HCT116 (cell line): ENCODE data around the gene GLRX3. TPM values are rescaled to one million over a fixed set of nuclear protein-coding genes. Genes with fewer than 3 reads are reported as not detected.
"Not testable (repeated sequence)": the region's sequence is repeated elsewhere in the genome, so short reads cannot be mapped to it uniquely, and the experiment has no call there.

Experiments
- ATAC-seq: fragments of 200-7000 bp; cut with Tn5 transposase; 2 replicates; pipeline ENCODE4 v1.9.1; 2020; ENCODE audit warnings: mild to moderate bottlenecking, moderate library complexity
- BruUV-seq: library from RNA; stranded (reverse); fragments of 400-500 nt; replicated peaks from 2 replicates; lab custom pipeline; 2021; lab: Mats Ljungman, UMichigan
- CTCF ChIA-PET: fragments of 300-600 bp; sonication (Branson Sonifier 250); formaldehyde crosslinking; loops from one replicate; lab custom pipeline; 2021; ENCODE audit warnings: antibody characterized with exemption; lab: Charles Lee
- POLR2A ChIA-PET: fragments of 300-600, 350-600 bp; sonication (Branson Sonifier 250); formaldehyde crosslinking; loops from one replicate; lab custom pipeline; 2021; ENCODE audit warnings: antibody characterized with exemption; lab: Charles Lee
- RAD21 ChIA-PET, 2 experiments: fragments of 300-600 bp; sonication (Branson Sonifier 250); formaldehyde crosslinking; loops; one replicate each; lab custom pipeline; 2023; ENCODE audit warnings: low total read pairs in 2 of 2; ENCODE audit not compliant: uncharacterized antibody in 2 of 2, unreplicated experiment in 2 of 2, low non-redundant PET in 1 of 2; lab: Charles Lee
- DNase-seq: peaks from one replicate; pipeline ENCODE4 v3.0.0-alpha.2; 2010; ENCODE audit warnings: low read depth, low spot score
- H2AFZ ChIP-seq: fragments of 200-600 bp; shearing (Covaris generic), sonication (generic); 2 replicates; pipeline ENCODE4 v1.6.1; 2017; ENCODE audit warnings: low read depth, mixed run types, mixed read lengths, antibody characterized with exemption, low read length; ENCODE audit not compliant: poor library complexity, severe bottlenecking
- H3K27ac ChIP-seq: 2 replicates; pipeline ENCODE4 v1.5.1; 2012; ENCODE audit warnings: low read depth, low read length
- H3K27me3 ChIP-seq: fragments of 200-600 bp; sonication (generic); 2 replicates; pipeline ENCODE4 v1.6.1; 2016; ENCODE audit warnings: mixed run types, low read length, mixed read lengths; ENCODE audit not compliant: insufficient read depth
- H3K36me3 ChIP-seq, 2 experiments: fragments of 200-500 bp in 1 of 2; fragments of 200-600 bp in 1 of 2; sonication (Bioruptor generic) in 1 of 2; sonication (generic) in 1 of 2; 2 replicates each; pipeline versions ENCODE4 v1.5.1 to v1.6.1; 2014 to 2016; ENCODE audit warnings: low read length in 2 of 2, inconsistent platforms in 1 of 2, mixed read lengths in 1 of 2, mixed run types in 1 of 2; ENCODE audit not compliant: insufficient read depth in 2 of 2, control insufficient read depth in 1 of 2
- H3K4me1 ChIP-seq, 2 experiments: fragments of 200-600 bp in 1 of 2; sonication (generic) in 1 of 2; 2 replicates each; pipeline versions ENCODE4 v1.5.1 to v1.6.1; 2012 to 2017; ENCODE audit warnings: low read length in 2 of 2, inconsistent platforms in 1 of 2, mild to moderate bottlenecking in 1 of 2, mixed read lengths in 1 of 2, mixed run types in 1 of 2, moderate library complexity in 1 of 2; ENCODE audit not compliant: insufficient read depth in 2 of 2, control insufficient read depth in 1 of 2
- H3K4me2 ChIP-seq: fragments of 200-600 bp; sonication (generic); 2 replicates; pipeline ENCODE4 v1.6.1; 2017; ENCODE audit warnings: mixed run types, low read length, mixed read lengths
- H3K4me3 ChIP-seq, 2 experiments: fragments of 200-600 bp in 1 of 2; sonication (generic) in 1 of 2; replicated peaks in 1 of 2; 2 replicates each; pipeline ENCODE4 v1.5.1; 2011 to 2016; ENCODE audit warnings: low read length in 2 of 2, control low read depth in 1 of 2, low read depth in 1 of 2, mild to moderate bottlenecking in 1 of 2, mixed read lengths in 1 of 2, mixed run types in 1 of 2
- H3K79me2 ChIP-seq: fragments of 200-600 bp; sonication (generic); 2 replicates; pipeline ENCODE4 v1.6.1; 2017; ENCODE audit warnings: mild to moderate bottlenecking, mixed run types, low read length, moderate library complexity, mixed read lengths; ENCODE audit not compliant: insufficient read depth
- H3K9ac ChIP-seq: fragments of 200-600 bp; sonication (generic); 2 replicates; pipeline ENCODE4 v1.6.1; 2016; ENCODE audit warnings: low read length, mixed read lengths
- H3K9me2 ChIP-seq: fragments of 200-600 bp; sonication (generic), shearing (Covaris generic); 2 replicates; pipeline ENCODE4 v1.6.1; 2017; ENCODE audit warnings: mixed run types, mild to moderate bottlenecking, moderate library complexity; ENCODE audit not compliant: insufficient read depth
- H3K9me3 ChIP-seq, 2 experiments: fragments of 200-500 bp in 1 of 2; fragments of 200-600 bp in 1 of 2; sonication (Bioruptor generic) in 1 of 2; sonication (generic) in 1 of 2; 2 replicates each; pipeline ENCODE4 v1.6.1; 2014 to 2017; ENCODE audit warnings: low read length in 2 of 2, mixed read lengths in 2 of 2, inconsistent platforms in 1 of 2, low read depth in 1 of 2, mild to moderate bottlenecking in 1 of 2, mixed run types in 1 of 2, moderate library complexity in 1 of 2; ENCODE audit not compliant: control insufficient read depth in 1 of 2, insufficient read depth in 1 of 2
- H4K20me1 ChIP-seq: fragments of 200-600 bp; sonication (generic), shearing (Covaris generic); 2 replicates; pipeline ENCODE4 v1.6.1; 2017; ENCODE audit warnings: mixed run types, mild to moderate bottlenecking, moderate library complexity; ENCODE audit not compliant: insufficient read depth
- CBX3 ChIP-seq: IDR thresholded peaks from 2 replicates; pipeline ENCODE4 v1.6.1; 2012; ENCODE audit warnings: low read depth
- CEBPB ChIP-seq: IDR thresholded peaks from 2 replicates; pipeline ENCODE4 v1.6.1; 2012; ENCODE audit warnings: low read depth
- MAX ChIP-seq: IDR thresholded peaks from 2 replicates; pipeline ENCODE4 v1.6.1; 2012
- POLR2A ChIP-seq: IDR thresholded peaks from 2 replicates; pipeline ENCODE4 v1.7.0; 2011; ENCODE audit warnings: borderline replicate concordance; ENCODE audit not compliant: insufficient read depth, insufficient read length; ENCODE audit errors: extremely low read depth
- RAD21 ChIP-seq: IDR thresholded peaks from 2 replicates; pipeline ENCODE4 v1.6.1; 2012; ENCODE audit warnings: low read depth, mild to moderate bottlenecking
- SIN3A ChIP-seq: IDR thresholded peaks from 2 replicates; pipeline ENCODE4 v1.6.1; 2012; ENCODE audit warnings: low read depth
- YY1 ChIP-seq: IDR thresholded peaks from 2 replicates; pipeline ENCODE4 v1.6.1; 2011; ENCODE audit warnings: low read length, low read depth, moderate library complexity, mild to moderate bottlenecking; ENCODE audit not compliant: insufficient replicate concordance; ENCODE audit errors: extremely low read depth
- ZFX ChIP-seq: fragments of 450-650 bp; IDR thresholded peaks from 2 replicates; pipeline ENCODE4 v1.6.1; 2017
- intact Hi-C: fragments of 100-400 bp; cut with micrococcal nuclease; formaldehyde crosslinking; loops from 2 replicates; pipeline ENCODE4 v1.10.0; 2022
- total RNA-seq: library from RNA; stranded (reverse); gene quantifications from one replicate; pipeline ENCODE4 v1.2.1, GENCODE V29; 2021; ENCODE audit not compliant: unreplicated experiment

The GLRX3 gene
- total RNA-seq, 1 experiment from 2014 or later, result 59.1 TPM

DNA sequence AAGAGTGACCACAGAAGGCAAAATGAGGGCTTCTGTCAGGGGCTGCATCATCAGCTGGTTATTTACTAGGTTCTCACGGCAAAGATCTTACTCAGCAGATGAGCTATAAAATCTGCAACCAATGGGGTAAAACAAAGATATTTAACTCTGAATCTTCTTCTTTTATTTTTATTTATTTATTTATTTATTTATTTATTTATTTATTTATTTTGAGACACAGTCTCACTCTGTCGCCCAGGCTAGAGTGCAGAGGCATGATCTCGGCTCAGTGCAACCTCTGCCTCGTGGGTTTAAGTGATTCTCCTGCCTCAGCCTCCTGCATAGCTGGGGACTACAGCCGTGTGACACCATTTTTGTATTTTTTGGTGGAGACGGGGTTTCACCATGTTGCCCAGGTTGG lies 36.8 kb upstream of the GLRX3 start:
- Histone ChIP-seq H4K20me1 (no peaks in the 10 kb centered on the region), H3K4me1 (no peaks in the 10 kb centered on the region), H2AFZ (no peak overlapping the region), H3K9me3 (no peaks in the 10 kb centered on the region)
- no TSS peak for BruUV-seq
- intact Hi-C loops, result no loop called here
- TF ChIP-seq SIN3A, result no peak
- TF ChIP-seq POLR2A, result no peak
- no peak for TF ChIP-seq MAX
- TF ChIP-seq YY1, result no peak
- TF ChIP-seq, all 23 proteins: peak for 0
- ChIA-PET CTCF (interaction anchor here (0.9 kb wide), 1 partner anchor 11 kb away, joined by 3 read pairs; the partner anchor contains the start of gene C10orf143), POLR2A (no interaction called here), RAD21 (no interaction called here)
- Histone ChIP-seq H3K4me2 (no peak overlapping the region), H3K9ac (no peak overlapping the region), H3K9me2 (no peaks in the 10 kb centered on the region), H3K27me3 (no peaks in the 10 kb centered on the region), H3K27ac (no peak overlapping the region), H3K4me3 (no peak overlapping the region), H3K79me2 (no peaks in the 10 kb centered on the region), H3K36me3 (no peaks in the 10 kb centered on the region)
- no peak for ATAC-seq
- no peak for DNase-seq

- no peaks in the 10 kb centered on the region for H4K20me1 ChIP-seq
- ATAC-seq (no peak), DNase-seq (no peak)
- ChIA-PET RAD21 (no interaction called here), POLR2A (no interaction called here), CTCF (no interaction called here)
- no peaks in the 10 kb centered on the region for H3K36me3 ChIP-seq
- BruUV-seq, result no TSS peak
- H3K9me3 ChIP-seq, result no peaks in the 10 kb centered on the region
- no peak overlapping the region for H3K27ac ChIP-seq
- no peak overlapping the region for H3K4me3 ChIP-seq
- H3K27me3 ChIP-seq, result no peaks in the 10 kb centered on the region
- intact Hi-C loops, result no loop called here
- H3K79me2 ChIP-seq, result no peaks in the 10 kb centered on the region
- no peak overlapping the region for H2AFZ ChIP-seq
- no peak overlapping the region for H3K9ac ChIP-seq
- TF ChIP-seq CEBPB (no peak), RAD21 (no peak), CBX3 (no peak), ZFX (no peak)
- peaks cover 0 to 11% of the 10 kb centered on the region in 2 experiments; a peak in 2 of 4 replicates for H3K4me1 ChIP-seq
- no peak overlapping the region for H3K4me2 ChIP-seq
- no peaks in the 10 kb centered on the region for H3K9me2 ChIP-seq
Observed at GRCh38 chr10:130105724-130106123, 30.5 kb upstream of the GLRX3 start.

GRCh38 chr10:130108146-130108545 lies 28.0 kb upstream of the GLRX3 start:
- H3K4me3 ChIP-seq, DNase-seq, H3K9me3 ChIP-seq, H2AFZ ChIP-seq, H3K27ac ChIP-seq, POLR2A ChIA-PET, H3K27me3 ChIP-seq, intact Hi-C loops, H3K36me3 ChIP-seq, RAD21 ChIA-PET, H3K9me2 ChIP-seq, H3K79me2 ChIP-seq, ATAC-seq, H3K4me2 ChIP-seq, H4K20me1 ChIP-seq, BruUV-seq, H3K9ac ChIP-seq, CTCF ChIA-PET: not testable (repeated sequence)
- peaks cover 5 to 18% of the 10 kb centered on the region in 2 experiments for H3K4me1 ChIP-seq
